Loucy (cell line): ENCODE results near the gene TBC1D22A.

Source experiments
- H2AFZ ChIP-seq: fragments of 200-600 bp; sonication (generic); 2 replicates; pipeline ENCODE4 v1.6.0; 2016; ENCODE audit warnings: antibody characterized with exemption, mild to moderate bottlenecking, low read length, moderate library complexity
- H3F3A ChIP-seq: fragments of 200-600 bp; 2 replicates; pipeline ENCODE4 v1.6.0; 2016; ENCODE audit warnings: antibody characterized with exemption, low read depth, mild to moderate bottlenecking
- H3K27me3 ChIP-seq: fragments of 200-600 bp; sonication (generic); 2 replicates; pipeline ENCODE4 v1.6.1; 2014; ENCODE audit warnings: low read length, mild to moderate bottlenecking; ENCODE audit not compliant: insufficient read depth, poor library complexity, severe bottlenecking
- H3K36me3 ChIP-seq: fragments of 200-600 bp; sonication (generic); 2 replicates; pipeline ENCODE4 v1.6.1; 2016; ENCODE audit warnings: low read length; ENCODE audit not compliant: insufficient read depth
- H3K4me1 ChIP-seq: fragments of 200-600 bp; sonication (generic); 2 replicates; pipeline ENCODE4 v1.5.1; 2014; ENCODE audit warnings: low read length, mild to moderate bottlenecking; ENCODE audit not compliant: insufficient read depth, poor library complexity, severe bottlenecking
- H3K4me2 ChIP-seq: fragments of 200-600 bp; sonication (generic); 2 replicates; pipeline ENCODE4 v1.6.0; 2014; ENCODE audit warnings: antibody characterized with exemption, low read length, low read depth, mild to moderate bottlenecking; ENCODE audit not compliant: poor library complexity, severe bottlenecking
- H3K4me3 ChIP-seq: fragments of 200-600 bp; sonication (generic); 2 replicates; pipeline ENCODE4 v1.5.1; 2014; ENCODE audit warnings: low read length, mild to moderate bottlenecking, mixed read lengths; ENCODE audit not compliant: poor library complexity, severe bottlenecking
- H3K79me2 ChIP-seq: fragments of 200-600 bp; sonication (generic); 2 replicates; pipeline ENCODE4 v1.6.1; 2014; ENCODE audit warnings: low read length; ENCODE audit not compliant: insufficient read depth
- H3K9ac ChIP-seq: fragments of 200-600 bp; sonication (generic); 2 replicates; pipeline ENCODE4 v1.6.0; 2014; ENCODE audit warnings: mild to moderate bottlenecking, low read depth, low read length, moderate library complexity; ENCODE audit not compliant: poor library complexity, severe bottlenecking
- H3K9me2 ChIP-seq: fragments of 200-600 bp; sonication (generic); replicated peaks from 2 replicates; pipeline ENCODE4 v1.6.1; 2016; ENCODE audit warnings: low read depth, low read length, mixed read lengths
- H3K9me3 ChIP-seq: fragments of 200-600 bp; sonication (generic); 2 replicates; pipeline ENCODE4 v1.6.1; 2014; ENCODE audit warnings: mild to moderate bottlenecking, antibody characterized with exemption, low read length, low read depth; ENCODE audit not compliant: insufficient read depth
- H4K20me1 ChIP-seq: fragments of 200-600 bp; sonication (generic); 2 replicates; pipeline ENCODE4 v1.6.0; 2014; ENCODE audit warnings: antibody characterized with exemption, low read length, mild to moderate bottlenecking; ENCODE audit not compliant: insufficient read depth, poor library complexity, severe bottlenecking
- EZH2phosphoT487 ChIP-seq: fragments of 200-600 bp; IDR thresholded peaks from 2 replicates; pipeline ENCODE4 v1.6.1; 2018; ENCODE audit warnings: antibody characterized with exemption, mild to moderate bottlenecking, moderate library complexity, borderline replicate concordance
- TF ChIP-seq, protein P1 (sequence below): fragments of 200-600 bp; sonication (generic); conservative IDR thresholded peaks from 2 replicates; pipeline ENCODE4 v1.5.1; 2014; ENCODE audit warnings: mild to moderate bottlenecking, antibody characterized with exemption, low read length

The TBC1D22A gene

DNA sequence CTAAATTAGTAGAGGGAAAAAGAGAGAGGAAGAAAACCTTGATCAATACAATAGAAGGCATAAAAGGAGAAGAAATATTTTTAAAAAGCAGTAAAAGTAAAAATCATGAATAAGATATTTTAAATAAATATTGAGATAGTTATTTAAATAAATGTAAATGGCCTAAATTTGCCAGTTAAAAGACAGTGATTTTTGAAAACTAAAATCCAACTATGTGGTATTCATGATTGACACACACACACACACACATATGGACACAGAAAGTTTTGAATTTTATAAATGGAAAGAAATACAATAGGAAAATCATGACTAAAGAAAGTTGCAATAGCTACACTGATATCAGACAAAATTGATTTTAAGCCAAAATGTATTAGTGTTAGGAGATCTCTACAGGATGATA lies 313.1 kb downstream of the TBC1D22A start:
- no peaks in the 10 kb centered on the region for H3K4me1 ChIP-seq
- H3K9ac ChIP-seq, result no peak overlapping the region
- TF ChIP-seq, protein P1, sequence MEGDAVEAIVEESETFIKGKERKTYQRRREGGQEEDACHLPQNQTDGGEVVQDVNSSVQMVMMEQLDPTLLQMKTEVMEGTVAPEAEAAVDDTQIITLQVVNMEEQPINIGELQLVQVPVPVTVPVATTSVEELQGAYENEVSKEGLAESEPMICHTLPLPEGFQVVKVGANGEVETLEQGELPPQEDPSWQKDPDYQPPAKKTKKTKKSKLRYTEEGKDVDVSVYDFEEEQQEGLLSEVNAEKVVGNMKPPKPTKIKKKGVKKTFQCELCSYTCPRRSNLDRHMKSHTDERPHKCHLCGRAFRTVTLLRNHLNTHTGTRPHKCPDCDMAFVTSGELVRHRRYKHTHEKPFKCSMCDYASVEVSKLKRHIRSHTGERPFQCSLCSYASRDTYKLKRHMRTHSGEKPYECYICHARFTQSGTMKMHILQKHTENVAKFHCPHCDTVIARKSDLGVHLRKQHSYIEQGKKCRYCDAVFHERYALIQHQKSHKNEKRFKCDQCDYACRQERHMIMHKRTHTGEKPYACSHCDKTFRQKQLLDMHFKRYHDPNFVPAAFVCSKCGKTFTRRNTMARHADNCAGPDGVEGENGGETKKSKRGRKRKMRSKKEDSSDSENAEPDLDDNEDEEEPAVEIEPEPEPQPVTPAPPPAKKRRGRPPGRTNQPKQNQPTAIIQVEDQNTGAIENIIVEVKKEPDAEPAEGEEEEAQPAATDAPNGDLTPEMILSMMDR, result no peak
- no peak for TF ChIP-seq EZH2phosphoT487
- H3K27me3 ChIP-seq, result no peaks in the 10 kb centered on the region
- no peaks in the 10 kb centered on the region for H3K9me2 ChIP-seq
- peaks cover 19% of the 10 kb centered on the region; the same call in 1 of the 2 replicates for H3K79me2 ChIP-seq
- H3K4me3 ChIP-seq, result no peak overlapping the region
- H3K4me2 ChIP-seq, result no peak overlapping the region
- H2AFZ ChIP-seq, result no peak overlapping the region
- H3K36me3 ChIP-seq, result peaks cover 17% of the 10 kb centered on the region; the same call in 1 of the 2 replicates
- H3F3A ChIP-seq, result no peaks in the 10 kb centered on the region
- H4K20me1 ChIP-seq, result peaks cover 4% of the 10 kb centered on the region
- peaks cover 10% of the 10 kb centered on the region; the same call in 1 of the 2 replicates for H3K9me3 ChIP-seq

DNA sequence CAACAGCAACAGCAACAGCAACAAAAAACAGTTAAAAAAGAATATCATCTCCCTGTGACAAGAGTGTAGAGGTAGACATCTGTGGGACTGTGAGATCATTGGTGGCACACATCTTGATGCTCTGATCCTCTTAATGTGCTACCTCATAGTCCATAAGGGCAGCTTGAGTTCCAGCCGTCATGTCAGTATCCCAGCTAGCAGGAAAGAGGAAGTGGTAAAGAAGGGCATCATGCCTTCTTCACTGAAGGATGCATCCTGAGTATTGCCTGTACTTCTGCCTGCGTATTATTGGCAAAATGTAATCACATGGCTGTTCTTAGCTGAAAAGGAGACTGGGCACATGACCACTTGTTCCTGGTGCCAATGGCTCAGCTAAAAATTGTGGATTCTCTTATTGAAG lies 314.3 kb downstream of the TBC1D22A start:
- H3K4me2 ChIP-seq, result no peak overlapping the region
- H3K4me3 ChIP-seq, result no peak overlapping the region
- no peaks in the 10 kb centered on the region for H3K4me1 ChIP-seq
- H3K27me3 ChIP-seq, result no peaks in the 10 kb centered on the region
- peaks cover 10% of the 10 kb centered on the region; the same call in 1 of the 2 replicates for H3K9me3 ChIP-seq
- peaks cover 17% of the 10 kb centered on the region; the same call in 1 of the 2 replicates for H3K36me3 ChIP-seq
- TF ChIP-seq, protein P1, result no peak
- no peak for TF ChIP-seq EZH2phosphoT487
- no peak overlapping the region for H3K9ac ChIP-seq
- peaks cover 10% of the 10 kb centered on the region; the same call in 1 of the 2 replicates for H3K79me2 ChIP-seq
- no peaks in the 10 kb centered on the region for H4K20me1 ChIP-seq
- no peaks in the 10 kb centered on the region for H3F3A ChIP-seq
- no peaks in the 10 kb centered on the region for H3K9me2 ChIP-seq
- no peak overlapping the region for H2AFZ ChIP-seq

DNA sequence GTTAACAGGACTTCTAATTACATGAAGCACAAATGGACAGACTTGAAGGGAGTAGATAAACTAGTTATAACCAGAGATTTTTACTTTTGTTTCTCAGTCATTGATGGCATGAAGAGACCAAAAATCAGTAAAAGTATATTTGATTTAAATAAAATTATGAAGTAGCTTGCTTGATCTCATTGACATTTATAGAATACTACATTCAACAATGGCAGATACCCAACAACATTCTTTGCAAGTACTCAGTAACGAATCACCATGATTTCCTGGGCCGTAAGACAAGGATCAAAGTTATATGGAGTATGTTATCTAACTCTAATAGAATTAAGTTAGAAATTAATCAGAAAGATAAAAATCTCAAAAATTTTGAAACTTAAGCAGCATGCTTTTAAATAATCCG lies 317.6 kb downstream of the TBC1D22A start:
- TF ChIP-seq, protein P1, result no peak
- TF ChIP-seq EZH2phosphoT487, result no peak
- Histone ChIP-seq H3K4me2 (no peak overlapping the region), H3F3A (no peaks in the 10 kb centered on the region), H3K79me2 (no peaks in the 10 kb centered on the region; the same call in 1 of the 2 replicates), H3K9ac (no peak overlapping the region), H3K9me3 (peaks cover 8% of the 10 kb centered on the region; the same call in 1 of the 2 replicates), H3K27me3 (no peaks in the 10 kb centered on the region), H3K4me1 (no peaks in the 10 kb centered on the region), H3K36me3 (peaks cover 2% of the 10 kb centered on the region; the same call in 1 of the 2 replicates), H3K9me2 (no peaks in the 10 kb centered on the region), H3K4me3 (no peak overlapping the region), H2AFZ (no peak overlapping the region), H4K20me1 (no peaks in the 10 kb centered on the region)
